Measurements from ENCODE around the gene APMAP. TPM values are rescaled to one million over a fixed set of nuclear protein-coding genes. Genes with fewer than 3 reads are reported as not detected.

The APMAP gene
- total RNA-seq, 2 experiments from 2014 or later, result 9.5 to 11.3 TPM

DNA sequence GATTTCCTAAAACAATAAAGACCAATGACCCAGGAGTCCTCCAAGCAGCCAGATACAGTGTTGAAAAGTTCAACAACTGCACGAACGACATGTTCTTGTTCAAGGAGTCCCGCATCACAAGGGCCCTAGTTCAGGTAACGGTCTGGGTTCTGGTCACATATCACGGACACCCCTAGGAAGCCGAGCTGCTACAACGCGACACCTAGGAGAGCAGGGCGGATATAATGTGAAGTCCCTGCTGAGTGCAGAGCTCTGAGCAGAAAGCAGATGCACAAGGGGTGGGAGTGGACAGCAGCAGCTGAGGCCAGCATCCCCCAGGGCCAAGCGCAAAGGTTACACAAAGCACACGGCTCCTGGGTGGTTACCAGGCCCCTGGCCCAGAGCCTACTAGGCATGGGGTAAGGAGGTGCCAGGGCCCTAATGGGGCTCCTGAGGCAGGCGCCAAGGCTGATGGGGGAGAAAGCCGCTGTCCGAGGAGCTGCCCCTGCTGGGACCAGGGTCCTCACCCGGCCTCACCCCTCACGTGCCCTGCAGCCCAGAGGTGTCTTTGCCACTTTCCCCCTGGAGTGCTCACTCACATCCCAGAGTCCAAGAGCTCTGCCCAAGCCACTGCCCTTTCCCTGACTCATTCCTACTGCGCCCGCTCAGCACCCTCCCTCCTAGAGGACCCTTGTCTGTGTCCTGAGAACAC is 35.1 kb downstream of the APMAP start:
- H3K4me3 Mint-ChIP-seq, result no peak overlapping the region
- peaks cover 62% of the 10 kb centered on the region for H3K4me1 ChIP-seq (ENCODE audit: insufficient read depth, low read length)
- ChIA-PET CTCF (no interaction called here), POLR2A (no interaction called here)
- H3K27ac Mint-ChIP-seq, result no peak overlapping the region
- intact Hi-C loops (cut with DNase I, micrococcal nuclease), result no loop called here
- H3K27me3 Mint-ChIP-seq, result no peaks in the 10 kb centered on the region
- ATAC-seq (ENCODE audit: poor library complexity), result no peak
- H3K27ac ChIP-seq (ENCODE audit: low read depth in 1 of 2, low read length in 2 of 2), result no peak overlapping the region
- H3K36me3 ChIP-seq (ENCODE audit: insufficient read depth, low read length), result peaks cover 53% of the 10 kb centered on the region
- H3K4me3 ChIP-seq (ENCODE audit: low read length), result no peak overlapping the region
- peaks cover 45% of the 10 kb centered on the region for H3K36me3 Mint-ChIP-seq (ENCODE audit: low read depth)
- H3K27me3 ChIP-seq (ENCODE audit: control insufficient read depth in 1 of 2, insufficient read depth in 2 of 2, low read length in 2 of 2), result no peaks in the 10 kb centered on the region
- peak in 2 of 14 experiments; percentile 7 to 23 for DNase-seq
- H3K4me1 Mint-ChIP-seq (ENCODE audit: low read depth), result peaks cover 11% of the 10 kb centered on the region
- H3K9me3 Mint-ChIP-seq, result no peaks in the 10 kb centered on the region
- TF ChIP-seq, protein P1, sequence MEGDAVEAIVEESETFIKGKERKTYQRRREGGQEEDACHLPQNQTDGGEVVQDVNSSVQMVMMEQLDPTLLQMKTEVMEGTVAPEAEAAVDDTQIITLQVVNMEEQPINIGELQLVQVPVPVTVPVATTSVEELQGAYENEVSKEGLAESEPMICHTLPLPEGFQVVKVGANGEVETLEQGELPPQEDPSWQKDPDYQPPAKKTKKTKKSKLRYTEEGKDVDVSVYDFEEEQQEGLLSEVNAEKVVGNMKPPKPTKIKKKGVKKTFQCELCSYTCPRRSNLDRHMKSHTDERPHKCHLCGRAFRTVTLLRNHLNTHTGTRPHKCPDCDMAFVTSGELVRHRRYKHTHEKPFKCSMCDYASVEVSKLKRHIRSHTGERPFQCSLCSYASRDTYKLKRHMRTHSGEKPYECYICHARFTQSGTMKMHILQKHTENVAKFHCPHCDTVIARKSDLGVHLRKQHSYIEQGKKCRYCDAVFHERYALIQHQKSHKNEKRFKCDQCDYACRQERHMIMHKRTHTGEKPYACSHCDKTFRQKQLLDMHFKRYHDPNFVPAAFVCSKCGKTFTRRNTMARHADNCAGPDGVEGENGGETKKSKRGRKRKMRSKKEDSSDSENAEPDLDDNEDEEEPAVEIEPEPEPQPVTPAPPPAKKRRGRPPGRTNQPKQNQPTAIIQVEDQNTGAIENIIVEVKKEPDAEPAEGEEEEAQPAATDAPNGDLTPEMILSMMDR (IDR thresholded peaks at IDR 0.05), result no peak
- H3K9me3 ChIP-seq (ENCODE audit: control insufficient read depth in 1 of 2, insufficient read depth in 1 of 2, low read length in 2 of 2), result no peaks in the 10 kb centered on the region

DNA sequence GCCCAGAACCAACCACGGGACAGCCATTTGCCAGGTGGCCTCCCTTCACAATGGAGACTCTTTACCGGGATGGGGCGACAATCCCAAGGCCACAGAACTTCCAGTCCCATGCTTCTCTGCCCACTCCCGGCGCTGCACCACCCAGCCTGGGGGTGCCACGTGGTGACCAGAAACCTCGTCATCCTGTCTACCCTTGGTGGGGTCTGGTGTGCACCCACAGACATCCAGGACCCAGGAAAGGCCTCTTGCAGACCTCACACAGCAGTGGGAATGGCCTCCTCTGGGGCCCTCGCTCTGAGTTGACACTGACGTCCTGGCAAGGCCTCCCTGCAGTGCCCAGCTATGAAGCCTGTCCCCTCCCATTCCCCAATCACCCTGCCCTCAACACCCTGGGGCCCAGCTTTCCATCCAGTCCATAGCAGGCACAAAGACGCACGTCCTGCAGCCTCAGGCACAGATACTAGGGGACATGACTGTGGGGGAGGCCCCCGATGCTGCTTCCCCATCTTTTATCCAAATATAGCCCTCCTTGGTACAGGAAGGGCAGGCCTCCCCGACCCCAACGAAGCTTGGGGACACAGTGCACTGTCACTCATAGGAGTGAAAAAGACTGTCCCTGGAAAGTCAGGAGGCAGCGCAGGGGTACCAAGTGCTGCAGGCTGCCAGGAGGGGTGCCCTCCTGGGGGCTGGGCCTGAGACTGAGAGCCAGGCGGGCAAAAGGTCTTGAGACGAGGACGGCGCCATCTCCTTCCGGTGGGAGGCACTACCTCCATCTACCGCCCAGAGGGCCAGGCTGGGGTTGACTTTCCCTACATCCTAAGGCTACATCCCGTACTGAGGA is 36.3 kb downstream of the APMAP start:
- H3K9me3 Mint-ChIP-seq, result no peaks in the 10 kb centered on the region
- Histone ChIP-seq H3K4me3 (ENCODE audit: low read length) (no peak overlapping the region), H3K4me1 (ENCODE audit: insufficient read depth, low read length) (peaks cover 64% of the 10 kb centered on the region), H3K27me3 (ENCODE audit: control insufficient read depth in 1 of 2, insufficient read depth in 2 of 2, low read length in 2 of 2) (no peaks in the 10 kb centered on the region), H3K27ac (ENCODE audit: low read depth in 1 of 2, low read length in 2 of 2) (no peak overlapping the region), H3K9me3 (ENCODE audit: control insufficient read depth in 1 of 2, insufficient read depth in 1 of 2, low read length in 2 of 2) (no peaks in the 10 kb centered on the region), H3K36me3 (ENCODE audit: insufficient read depth, low read length) (peaks cover 42% of the 10 kb centered on the region)
- POLR2A ChIA-PET, result no interaction called here
- H3K27me3 Mint-ChIP-seq, result no peaks in the 10 kb centered on the region
- intact Hi-C loops (cut with DNase I, micrococcal nuclease), result no loop called here
- H3K27ac Mint-ChIP-seq, result peak overlapping the region; percentile 33
- peaks cover 32% of the 10 kb centered on the region for H3K36me3 Mint-ChIP-seq (ENCODE audit: low read depth)
- peak in 1 of 14 experiments; percentile 4 for DNase-seq
- CTCF ChIA-PET, result interaction anchor here (0.7 kb wide), 1 partner anchor 1019 kb away, joined by 4 read pairs; no protein-coding TSS in a partner anchor
- peaks cover 11% of the 10 kb centered on the region for H3K4me1 Mint-ChIP-seq (ENCODE audit: low read depth)
- TF ChIP-seq, protein P1 (IDR thresholded peaks at IDR 0.05), result no peak
- no peak overlapping the region for H3K4me3 Mint-ChIP-seq
- no peak for ATAC-seq (ENCODE audit: poor library complexity)

DNA sequence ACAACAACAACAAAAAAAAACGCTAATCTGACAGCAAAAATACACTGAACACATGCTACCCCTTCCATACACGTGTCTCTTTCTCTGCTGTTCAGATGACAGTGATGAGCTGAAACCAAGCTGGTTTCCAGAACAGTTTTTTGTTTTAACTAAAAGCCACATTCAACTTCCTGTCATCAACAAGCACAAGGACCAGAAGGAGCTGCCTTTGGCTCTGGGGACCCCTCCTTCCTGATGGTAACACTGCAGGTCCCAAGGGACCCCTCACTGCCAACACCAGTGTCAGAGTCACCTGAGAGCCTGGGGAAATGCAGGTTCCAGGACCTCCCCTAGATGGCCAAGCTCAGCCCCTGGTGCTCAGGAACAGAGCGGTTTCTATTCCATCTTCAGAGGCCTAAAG is 37.5 kb downstream of the APMAP start:
- peaks cover 11% of the 10 kb centered on the region for H3K4me1 Mint-ChIP-seq (ENCODE audit: low read depth)
- Histone ChIP-seq H3K36me3 (ENCODE audit: insufficient read depth, low read length) (peaks cover 33% of the 10 kb centered on the region), H3K4me1 (ENCODE audit: insufficient read depth, low read length) (peaks cover 66% of the 10 kb centered on the region), H3K27ac (ENCODE audit: low read depth in 1 of 2, low read length in 2 of 2) (peak overlapping the region in 1 of 2 donors; percentile 31), H3K4me3 (ENCODE audit: low read length) (no peak overlapping the region), H3K27me3 (ENCODE audit: control insufficient read depth in 1 of 2, insufficient read depth in 2 of 2, low read length in 2 of 2) (no peaks in the 10 kb centered on the region), H3K9me3 (ENCODE audit: control insufficient read depth in 1 of 2, insufficient read depth in 1 of 2, low read length in 2 of 2) (no peaks in the 10 kb centered on the region)
- H3K27ac Mint-ChIP-seq, result peak overlapping the region; percentile 80
- DNase-seq (peak in 2 of 14 experiments; percentile 38 to 69), ATAC-seq (ENCODE audit: poor library complexity) (peak; percentile 50)
- intact Hi-C loops (cut with DNase I, micrococcal nuclease), result no loop called here
- no peaks in the 10 kb centered on the region for H3K27me3 Mint-ChIP-seq
- ChIA-PET POLR2A (interaction anchor here (1.0 kb wide), 1 partner anchor 23 kb away, joined by 4 read pairs; no protein-coding TSS in a partner anchor), CTCF (interaction anchor here (0.7 kb wide), 1 partner anchor 1018 kb away, joined by 4 read pairs; no protein-coding TSS in a partner anchor)
- H3K36me3 Mint-ChIP-seq (ENCODE audit: low read depth), result peaks cover 24% of the 10 kb centered on the region
- no peaks in the 10 kb centered on the region for H3K9me3 Mint-ChIP-seq
- TF ChIP-seq, protein P1 (IDR thresholded peaks at IDR 0.05), result no peak
- no peak overlapping the region for H3K4me3 Mint-ChIP-seq
